Astrocyte of the spinal cord (primary cell): Measurements from ENCODE around the gene RPL22.

Experiments
- DNase-seq: peaks from one replicate; pipeline ENCODE4 v3.0.0; 2011; ENCODE audit warnings: low read depth, low spot score
- H3K4me3 ChIP-seq: 2 replicates; pipeline ENCODE4 v1.5.1; 2011; ENCODE audit warnings: low read depth, mild to moderate bottlenecking, low read length, moderate library complexity
- CTCF ChIP-seq: IDR thresholded peaks from 2 replicates; pipeline ENCODE4 v1.5.1; 2012; ENCODE audit warnings: low read depth, mild to moderate bottlenecking, low read length, inconsistent platforms
- in situ Hi-C: cut with HindIII; loops from 2 replicates; pipeline ENCODE4 v1.10.0; 2017; ENCODE audit warnings: low sequenced_read_pairs

The RPL22 gene

DNA sequence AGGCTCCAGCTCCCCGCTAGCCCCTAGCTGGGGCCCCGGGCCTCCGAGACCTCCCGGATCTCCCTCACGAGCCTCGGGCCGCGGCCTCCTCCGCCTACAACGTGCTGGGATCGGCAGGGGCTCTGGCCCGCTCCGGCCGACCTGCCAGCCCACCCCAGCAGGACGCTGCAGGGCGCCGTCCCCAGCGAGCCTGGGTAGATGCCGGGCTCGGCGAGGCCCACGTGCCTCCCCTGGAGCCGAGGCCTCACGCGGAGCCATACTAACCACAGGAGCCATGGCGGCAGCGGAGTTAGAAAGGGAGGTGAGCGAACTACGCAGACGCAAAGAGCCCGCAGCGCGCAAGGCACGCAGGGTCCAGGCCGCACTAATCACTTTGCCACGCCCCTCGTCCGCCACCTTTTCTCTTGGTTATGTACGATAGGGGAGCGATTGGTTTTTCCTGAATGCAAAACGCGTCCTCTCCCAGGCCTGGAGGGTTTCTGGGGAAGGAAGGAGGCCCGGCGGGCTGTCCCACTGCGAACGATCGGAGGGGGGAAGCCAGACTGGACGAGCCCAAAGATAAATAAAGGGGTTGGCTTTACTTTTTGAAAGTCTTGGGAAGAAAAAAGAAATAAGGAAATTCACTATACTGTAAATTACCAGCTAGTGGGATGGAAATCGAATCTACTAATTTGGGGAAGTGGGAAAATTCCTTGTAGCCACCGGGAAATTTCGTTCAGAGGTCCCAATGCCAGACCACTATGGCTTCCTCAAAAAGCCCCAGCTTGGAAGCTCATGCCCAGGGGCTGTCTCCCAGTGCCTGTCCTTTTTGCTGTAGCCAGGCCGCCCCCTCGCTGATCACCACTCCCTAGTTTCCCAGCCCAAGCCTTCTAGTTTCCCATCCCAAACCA, at the start of gene RPL22:
Gene RPL22, minus strand, starts transcription at position 298 of the 890 bp plus-strand sequence. Its CDS starts 22 bp downstream, at position 276.
- in situ Hi-C loops: no loop called here
- H3K4me3 ChIP-seq: peak within 1 kb of the TSS; percentile 99
- DNase-seq: peak; percentile 99
- no peak for TF ChIP-seq CTCF

GRCh38 chr1:6248161-6248776, 48.9 kb upstream of the RPL22 start:
- no peak overlapping the region for H3K4me3 ChIP-seq
- in situ Hi-C loops: no loop called here
- no peak for DNase-seq
- TF ChIP-seq CTCF: no peak

DNA sequence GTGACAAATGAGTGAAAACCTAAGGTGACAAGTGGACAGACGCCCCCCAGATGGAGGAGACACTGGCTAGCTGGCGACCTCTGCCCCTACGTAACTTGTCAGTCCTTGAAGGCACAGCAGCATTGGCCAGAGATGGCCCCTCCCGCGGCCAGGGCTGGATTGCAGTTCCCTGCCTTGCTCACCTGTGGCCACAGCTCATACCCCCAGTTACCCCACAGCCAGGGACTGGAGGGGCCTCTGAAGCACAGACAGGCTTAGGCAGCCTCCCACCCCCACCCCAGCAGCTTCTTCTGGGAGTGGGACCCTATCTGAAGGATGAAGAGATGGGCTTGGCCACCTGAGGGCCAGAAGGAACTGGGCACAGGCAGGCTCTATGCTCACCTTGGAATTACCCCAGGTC, 48.3 kb upstream of the RPL22 start:
- in situ Hi-C loops: no loop called here
- TF ChIP-seq CTCF: no peak
- no peak overlapping the region for H3K4me3 ChIP-seq
- no peak for DNase-seq

DNA sequence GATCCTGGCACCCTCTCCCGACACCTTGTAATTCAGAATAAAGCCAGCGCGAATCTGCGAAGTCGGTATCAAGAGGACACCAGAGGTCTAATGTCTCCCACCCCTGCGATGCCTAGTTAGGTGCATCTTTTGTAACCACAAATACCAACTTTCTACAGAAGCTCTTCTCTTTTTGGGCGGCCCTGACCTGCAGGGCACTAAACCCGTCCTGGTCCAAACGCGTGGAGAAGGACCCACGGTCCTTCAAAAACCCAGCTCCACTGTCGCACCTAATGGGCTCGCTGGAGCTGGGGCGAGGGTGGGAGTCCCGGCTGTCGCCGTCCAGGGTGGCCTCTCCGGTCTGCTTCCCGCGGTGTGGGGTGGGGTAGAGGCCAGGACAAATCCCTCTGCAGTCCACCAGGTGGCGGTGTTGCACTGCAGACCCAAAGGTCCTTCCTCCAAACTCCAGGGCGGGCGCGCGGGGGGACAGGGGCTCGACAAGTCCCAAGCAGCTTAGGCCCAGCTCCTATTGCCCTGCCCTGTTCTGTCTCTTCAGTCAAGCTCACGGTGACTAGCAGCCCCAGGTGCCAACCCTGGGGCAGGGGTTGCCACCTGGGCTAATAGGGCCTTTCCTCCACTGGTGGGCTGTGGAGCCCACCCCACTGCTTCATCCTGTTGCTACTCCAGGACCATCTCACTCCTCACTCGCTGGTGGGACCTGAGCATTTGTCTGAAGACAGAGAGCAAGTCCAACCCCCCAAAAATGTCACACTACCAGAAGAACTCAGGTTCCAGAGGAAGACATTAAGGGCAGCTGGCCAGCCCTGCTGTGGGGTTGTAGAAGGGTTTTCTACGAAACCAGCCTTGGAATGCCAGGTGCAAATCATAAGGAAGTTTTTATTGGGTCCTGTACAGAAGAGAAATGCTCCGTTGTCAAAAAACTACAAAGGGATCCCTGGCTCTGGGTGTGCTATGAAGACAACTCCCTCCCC, 47.4 kb upstream of the RPL22 start:
- TF ChIP-seq CTCF: peak; percentile 84
- H3K4me3 ChIP-seq: no peak overlapping the region
- in situ Hi-C loops: no loop called here
- peak; percentile 69 for DNase-seq

- in situ Hi-C loops: no loop called here
Observed at GRCh38 chr1:6245869-6246496, 46.6 kb upstream of the RPL22 start.

More at GRCh38 chr1:6245869-6246496, 46.6 kb upstream of the RPL22 start:
- H3K4me3 ChIP-seq: peak overlapping the region; percentile 13
- DNase-seq: peak; percentile 21
- TF ChIP-seq CTCF: no peak
